Measurements from ENCODE around the gene ZMIZ1. TPM values are rescaled to one million over a fixed set of nuclear protein-coding genes. Genes with fewer than 3 reads are reported as not detected.

The ZMIZ1 gene
- total RNA-seq, 1 experiment from 2014 or later = 34.2 TPM

DNA sequence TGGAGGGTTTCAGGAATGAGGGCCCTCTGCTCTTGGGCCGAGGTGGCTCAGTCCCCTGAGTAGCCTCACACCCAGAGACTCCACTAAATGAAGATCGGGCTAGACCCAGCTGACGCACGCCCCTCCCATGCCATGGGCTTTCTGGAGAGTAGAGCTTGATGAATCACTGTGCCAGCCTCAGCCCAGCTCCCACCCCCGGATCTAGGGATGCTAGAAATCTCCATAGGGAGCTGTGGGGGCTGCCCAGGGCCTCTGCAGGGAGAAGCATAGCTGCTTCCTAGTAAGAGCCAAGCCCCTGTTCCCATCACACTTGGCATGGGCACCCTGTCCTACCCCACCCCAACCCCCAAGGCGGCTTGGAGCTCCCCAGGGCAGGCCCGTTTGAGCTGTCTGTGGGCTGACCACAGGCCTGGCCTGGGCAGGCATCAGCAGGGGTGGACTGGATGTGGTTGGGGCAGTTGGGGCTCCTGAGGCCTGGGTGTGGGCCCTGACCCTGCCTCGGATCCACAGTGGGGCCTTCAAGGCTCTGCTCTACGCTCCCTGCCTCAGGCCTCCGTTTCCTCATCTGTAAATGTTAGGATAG is 121.2 kb downstream of the ZMIZ1 start:
- Histone ChIP-seq H3K27ac (ENCODE audit: low read length) (no peak overlapping the region), H3K27me3 (ENCODE audit: control insufficient read depth, insufficient read depth, low read length) (no peaks in the 10 kb centered on the region), H3K4me3 (ENCODE audit: low read depth in 2 of 2, low read length in 2 of 2) (no peak overlapping the region), H3K4me1 (ENCODE audit: control insufficient read depth, insufficient read depth, low read length) (peaks cover 30% of the 10 kb centered on the region), H3K36me3 (ENCODE audit: control insufficient read depth, insufficient read depth, low read length) (no peaks in the 10 kb centered on the region), H3K9me3 (ENCODE audit: control insufficient read depth, insufficient read depth, low read depth, low read length) (no peaks in the 10 kb centered on the region)
- intact Hi-C loops (cut with micrococcal nuclease; ENCODE audit: unreplicated experiment) = loop anchor here (10.0 kb wide), 1 partner anchor 755 kb away; no protein-coding TSS in a partner anchor
- CTCF ChIA-PET = no interaction called here
- ATAC-seq (no peak), DNase-seq (ENCODE audit: low read depth, low spot score) (no peak)
- no TSS peak for BruUV-seq (replicated peaks)
- POLR2A ChIA-PET = no interaction called here
- no peak for TF ChIP-seq TCF7L2 (IDR thresholded peaks at IDR 0.05; ENCODE audit: low read depth, low read length)
- TF ChIP-seq, protein P1, sequence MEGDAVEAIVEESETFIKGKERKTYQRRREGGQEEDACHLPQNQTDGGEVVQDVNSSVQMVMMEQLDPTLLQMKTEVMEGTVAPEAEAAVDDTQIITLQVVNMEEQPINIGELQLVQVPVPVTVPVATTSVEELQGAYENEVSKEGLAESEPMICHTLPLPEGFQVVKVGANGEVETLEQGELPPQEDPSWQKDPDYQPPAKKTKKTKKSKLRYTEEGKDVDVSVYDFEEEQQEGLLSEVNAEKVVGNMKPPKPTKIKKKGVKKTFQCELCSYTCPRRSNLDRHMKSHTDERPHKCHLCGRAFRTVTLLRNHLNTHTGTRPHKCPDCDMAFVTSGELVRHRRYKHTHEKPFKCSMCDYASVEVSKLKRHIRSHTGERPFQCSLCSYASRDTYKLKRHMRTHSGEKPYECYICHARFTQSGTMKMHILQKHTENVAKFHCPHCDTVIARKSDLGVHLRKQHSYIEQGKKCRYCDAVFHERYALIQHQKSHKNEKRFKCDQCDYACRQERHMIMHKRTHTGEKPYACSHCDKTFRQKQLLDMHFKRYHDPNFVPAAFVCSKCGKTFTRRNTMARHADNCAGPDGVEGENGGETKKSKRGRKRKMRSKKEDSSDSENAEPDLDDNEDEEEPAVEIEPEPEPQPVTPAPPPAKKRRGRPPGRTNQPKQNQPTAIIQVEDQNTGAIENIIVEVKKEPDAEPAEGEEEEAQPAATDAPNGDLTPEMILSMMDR (IDR thresholded peaks at IDR 0.05) = no peak
- TF ChIP-seq, protein P2, sequence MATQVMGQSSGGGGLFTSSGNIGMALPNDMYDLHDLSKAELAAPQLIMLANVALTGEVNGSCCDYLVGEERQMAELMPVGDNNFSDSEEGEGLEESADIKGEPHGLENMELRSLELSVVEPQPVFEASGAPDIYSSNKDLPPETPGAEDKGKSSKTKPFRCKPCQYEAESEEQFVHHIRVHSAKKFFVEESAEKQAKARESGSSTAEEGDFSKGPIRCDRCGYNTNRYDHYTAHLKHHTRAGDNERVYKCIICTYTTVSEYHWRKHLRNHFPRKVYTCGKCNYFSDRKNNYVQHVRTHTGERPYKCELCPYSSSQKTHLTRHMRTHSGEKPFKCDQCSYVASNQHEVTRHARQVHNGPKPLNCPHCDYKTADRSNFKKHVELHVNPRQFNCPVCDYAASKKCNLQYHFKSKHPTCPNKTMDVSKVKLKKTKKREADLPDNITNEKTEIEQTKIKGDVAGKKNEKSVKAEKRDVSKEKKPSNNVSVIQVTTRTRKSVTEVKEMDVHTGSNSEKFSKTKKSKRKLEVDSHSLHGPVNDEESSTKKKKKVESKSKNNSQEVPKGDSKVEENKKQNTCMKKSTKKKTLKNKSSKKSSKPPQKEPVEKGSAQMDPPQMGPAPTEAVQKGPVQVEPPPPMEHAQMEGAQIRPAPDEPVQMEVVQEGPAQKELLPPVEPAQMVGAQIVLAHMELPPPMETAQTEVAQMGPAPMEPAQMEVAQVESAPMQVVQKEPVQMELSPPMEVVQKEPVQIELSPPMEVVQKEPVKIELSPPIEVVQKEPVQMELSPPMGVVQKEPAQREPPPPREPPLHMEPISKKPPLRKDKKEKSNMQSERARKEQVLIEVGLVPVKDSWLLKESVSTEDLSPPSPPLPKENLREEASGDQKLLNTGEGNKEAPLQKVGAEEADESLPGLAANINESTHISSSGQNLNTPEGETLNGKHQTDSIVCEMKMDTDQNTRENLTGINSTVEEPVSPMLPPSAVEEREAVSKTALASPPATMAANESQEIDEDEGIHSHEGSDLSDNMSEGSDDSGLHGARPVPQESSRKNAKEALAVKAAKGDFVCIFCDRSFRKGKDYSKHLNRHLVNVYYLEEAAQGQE (IDR thresholded peaks at IDR 0.05; ENCODE audit: insufficient read depth in 1 of 2, low read depth in 2 of 2, low read length in 1 of 2) = no peak
- in situ Hi-C loops (cut with HindIII; ENCODE audit: low pct_unique_long_range_greater_than_20kb, low sequenced_read_pairs) = no loop called here

DNA sequence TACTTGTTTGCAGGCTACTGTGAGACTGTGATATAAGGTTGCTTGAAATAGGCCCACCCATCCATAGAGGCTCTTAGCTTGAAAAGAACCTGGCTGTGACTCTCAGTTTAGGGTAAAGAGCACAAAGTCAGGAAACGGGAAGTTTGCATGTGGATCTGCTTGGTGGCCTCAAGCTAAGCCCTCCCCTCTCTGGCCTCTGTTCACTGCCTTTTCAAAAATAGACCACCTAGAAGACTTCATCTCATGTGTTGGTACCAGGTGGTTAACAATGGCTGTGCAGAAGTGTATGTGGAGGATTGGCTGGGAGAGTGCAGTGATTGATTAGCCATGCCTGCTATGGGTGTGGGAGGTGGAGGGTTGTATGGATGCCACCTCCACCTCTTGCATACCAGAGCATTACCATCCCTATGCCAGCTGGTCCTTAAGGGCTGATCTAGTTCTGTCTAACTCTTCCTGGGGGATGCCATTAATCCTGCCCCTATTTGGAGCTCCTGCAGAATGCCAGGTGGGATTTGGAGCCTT is 122.0 kb downstream of the ZMIZ1 start:
- POLR2A ChIA-PET = no interaction called here
- CTCF ChIA-PET = no interaction called here
- H3K4me1 ChIP-seq (ENCODE audit: control insufficient read depth, insufficient read depth, low read length) = peaks cover 27% of the 10 kb centered on the region

More for the DNA sequence above, 122.0 kb downstream of the ZMIZ1 start:
- in situ Hi-C loops (cut with HindIII; ENCODE audit: low pct_unique_long_range_greater_than_20kb, low sequenced_read_pairs) = no loop called here
- H3K27ac ChIP-seq (ENCODE audit: low read length) = no peak overlapping the region
- intact Hi-C loops (cut with micrococcal nuclease; ENCODE audit: unreplicated experiment) = loop anchor here (10.0 kb wide), 1 partner anchor 756 kb away; no protein-coding TSS in a partner anchor
- H3K9me3 ChIP-seq (ENCODE audit: control insufficient read depth, insufficient read depth, low read depth, low read length) = no peaks in the 10 kb centered on the region
- no peak for DNase-seq (ENCODE audit: low read depth, low spot score)
- no peak for ATAC-seq
- H3K36me3 ChIP-seq (ENCODE audit: control insufficient read depth, insufficient read depth, low read length) = no peaks in the 10 kb centered on the region
- TF ChIP-seq POLR2AphosphoS5 (IDR thresholded peaks at IDR 0.05; ENCODE audit: low read depth, low read length) (no peak), TCF7L2 (IDR thresholded peaks at IDR 0.05; ENCODE audit: low read depth, low read length) (no peak), SIN3A (IDR thresholded peaks at IDR 0.05; ENCODE audit: borderline replicate concordance, insufficient read depth, low read depth, low read length) (no peak)
- TF ChIP-seq, protein P2 (IDR thresholded peaks at IDR 0.05; ENCODE audit: insufficient read depth in 1 of 2, low read depth in 2 of 2, low read length in 1 of 2) = no peak
- TF ChIP-seq, protein P1 (IDR thresholded peaks at IDR 0.05) = no peak
- no peak overlapping the region for H3K4me3 ChIP-seq (ENCODE audit: low read depth in 2 of 2, low read length in 2 of 2)
- no peaks in the 10 kb centered on the region for H3K27me3 ChIP-seq (ENCODE audit: control insufficient read depth, insufficient read depth, low read length)
- no TSS peak for BruUV-seq (replicated peaks)
